OCI-LY3 (cell line): Measurements from ENCODE around the gene XRCC3.

ENCODE experiments used
- H2AFZ ChIP-seq: fragments of 200-600, 300-600 bp; shearing (Covaris generic); 2 replicates; pipeline ENCODE4 v1.6.0; 2014; ENCODE audit warnings: antibody characterized with exemption, low read depth, low read length
- H3K27ac ChIP-seq: fragments of 200-600, 300-600 bp; sonication (generic); 2 replicates; pipeline ENCODE4 v1.5.1; 2014; ENCODE audit warnings: mild to moderate bottlenecking, low read length, moderate library complexity, mixed read lengths
- H3K27me3 ChIP-seq: fragments of 200-600, 300-600 bp; sonication (generic); 2 replicates; pipeline ENCODE4 v1.6.1; 2014; ENCODE audit warnings: low read depth, low read length, mixed read lengths
- H3K36me3 ChIP-seq: fragments of 200-600, 300-600 bp; sonication (generic); replicated peaks from 2 replicates; pipeline ENCODE3; 2014; ENCODE audit warnings: low read depth, low read length, mixed read lengths
- H3K4me1 ChIP-seq: fragments of 300-600, 200-600 bp; sonication (generic); 2 replicates; pipeline ENCODE4 v1.6.1; 2014; ENCODE audit warnings: low read length, mixed read lengths
- H3K4me2 ChIP-seq: fragments of 200-600, 300-600 bp; sonication (generic); 2 replicates; pipeline ENCODE4 v1.6.1; 2014; ENCODE audit warnings: low read length, mixed read lengths
- H3K4me3 ChIP-seq: fragments of 300-600, 200-600 bp; sonication (generic); 2 replicates; pipeline ENCODE4 v1.5.1; 2014; ENCODE audit warnings: antibody characterized with exemption, mild to moderate bottlenecking, low read length, moderate library complexity
- H3K79me2 ChIP-seq: fragments of 300-600, 200-600 bp; shearing (Covaris generic); 2 replicates; pipeline ENCODE4 v1.6.1; 2014; ENCODE audit warnings: mild to moderate bottlenecking, low read length, mixed read lengths
- H3K9ac ChIP-seq: fragments of 300-600, 200-600 bp; shearing (Covaris generic); 2 replicates; pipeline ENCODE4 v1.6.0; 2014; ENCODE audit warnings: mild to moderate bottlenecking, low read length, moderate library complexity
- H3K9me3 ChIP-seq: fragments of 200-600, 300-600 bp; shearing (Covaris generic); 2 replicates; pipeline ENCODE4 v1.6.1; 2014; ENCODE audit warnings: low read length, mixed read lengths; ENCODE audit not compliant: insufficient read depth
- H4K20me1 ChIP-seq: fragments of 200-600, 300-600 bp; sonication (generic); 2 replicates; pipeline ENCODE4 v1.6.1; 2016; ENCODE audit warnings: low read length, mixed read lengths; ENCODE audit not compliant: insufficient read depth
- CTCF ChIP-seq: fragments of 200-600, 300-600 bp; sonication (generic); IDR thresholded peaks from 2 replicates; pipeline ENCODE4 v1.5.1; 2014; ENCODE audit warnings: antibody characterized with exemption, low read length, low read depth
- EZH2phosphoT487 ChIP-seq: fragments of 200-600 bp; shearing (Covaris generic); IDR thresholded peaks from 2 replicates; pipeline ENCODE4 v1.6.1; 2018; ENCODE audit warnings: antibody characterized with exemption, mixed run types, low read depth

The XRCC3 gene

GRCh38 chr14:103662591-103662990, 52.7 kb downstream of the XRCC3 start:
- no peak overlapping the region for H2AFZ ChIP-seq
- no peak overlapping the region for H3K4me2 ChIP-seq
- H3K4me3 ChIP-seq, result no peak overlapping the region
- H3K9me3 ChIP-seq, result no peaks in the 10 kb centered on the region
- H4K20me1 ChIP-seq, result no peaks in the 10 kb centered on the region
- H3K27ac ChIP-seq, result no peak overlapping the region
- TF ChIP-seq CTCF, result no peak
- no peaks in the 10 kb centered on the region for H3K4me1 ChIP-seq
- H3K27me3 ChIP-seq, result no peaks in the 10 kb centered on the region
- H3K79me2 ChIP-seq, result no peaks in the 10 kb centered on the region
- H3K36me3 ChIP-seq, result peaks cover 29% of the 10 kb centered on the region
- H3K9ac ChIP-seq, result no peak overlapping the region

GRCh38 chr14:103662029-103662428, 53.2 kb downstream of the XRCC3 start:
- Histone ChIP-seq H3K9me3 (no peaks in the 10 kb centered on the region), H3K4me3 (no peak overlapping the region), H3K4me2 (no peak overlapping the region), H2AFZ (no peak overlapping the region), H4K20me1 (no peaks in the 10 kb centered on the region), H3K9ac (no peak overlapping the region), H3K4me1 (no peaks in the 10 kb centered on the region), H3K36me3 (peaks cover 33% of the 10 kb centered on the region), H3K27me3 (no peaks in the 10 kb centered on the region), H3K79me2 (no peaks in the 10 kb centered on the region), H3K27ac (no peak overlapping the region)
- no peak for TF ChIP-seq CTCF
- no peak for TF ChIP-seq EZH2phosphoT487

GRCh38 chr14:103659631-103660030, 55.6 kb downstream of the XRCC3 start:
- no peak overlapping the region for H3K27ac ChIP-seq
- H3K4me1 ChIP-seq, result no peaks in the 10 kb centered on the region
- no peak overlapping the region for H3K9ac ChIP-seq
- H4K20me1 ChIP-seq, result 0 out of 2 replicates have a peak, but pooled peaks cover 4% of the 10 kb centered on the region
- TF ChIP-seq EZH2phosphoT487 (no peak), CTCF (no peak)
- H3K27me3 ChIP-seq, result no peaks in the 10 kb centered on the region
- no peaks in the 10 kb centered on the region for H3K79me2 ChIP-seq
- peaks cover 47% of the 10 kb centered on the region for H3K36me3 ChIP-seq
- H3K4me2 ChIP-seq, result no peak overlapping the region
- no peak overlapping the region for H2AFZ ChIP-seq
- no peaks in the 10 kb centered on the region for H3K9me3 ChIP-seq
- H3K4me3 ChIP-seq, result no peak overlapping the region

- no peak overlapping the region for H3K4me3 ChIP-seq
- 0 out of 2 replicates have a peak, but pooled peaks cover 10% of the 10 kb centered on the region for H4K20me1 ChIP-seq
- H3K79me2 ChIP-seq, result peaks cover 15% of the 10 kb centered on the region
Measured at GRCh38 chr14:103657471-103657870, 57.8 kb downstream of the XRCC3 start.

More at GRCh38 chr14:103657471-103657870, 57.8 kb downstream of the XRCC3 start:
- TF ChIP-seq CTCF, result no peak
- TF ChIP-seq EZH2phosphoT487, result no peak
- Histone ChIP-seq H3K4me1 (no peaks in the 10 kb centered on the region), H3K4me2 (no peak overlapping the region), H3K36me3 (peaks cover 44% of the 10 kb centered on the region), H3K27ac (no peak overlapping the region), H3K27me3 (no peaks in the 10 kb centered on the region), H3K9ac (no peak overlapping the region), H2AFZ (no peak overlapping the region), H3K9me3 (no peaks in the 10 kb centered on the region)
